GM12878 (cell line): ENCODE results near the gene JUN. TPM values are rescaled to one million over a fixed set of nuclear protein-coding genes. Genes with fewer than 3 reads are reported as not detected.
A peak's percentile ranks its signal among the peaks of the same experiment; 100 is the strongest.

Source experiments
- ATF7 ChIP-seq: fragments of 450-650 bp; IDR thresholded peaks from 2 replicates; pipeline ENCODE4 v1.6.1; 2016; ENCODE audit warnings: low read depth, mild to moderate bottlenecking
- BACH1 ChIP-seq: fragments of 450-650 bp; IDR thresholded peaks from 2 replicates; pipeline ENCODE4 v1.6.1; 2017; ENCODE audit warnings: mild to moderate bottlenecking, borderline replicate concordance
- CREM ChIP-seq: IDR thresholded peaks from 2 replicates; pipeline ENCODE4 v1.6.1; 2014; ENCODE audit warnings: antibody characterized with exemption, low read depth
- ETV6 ChIP-seq, 2 experiments: fragments of 450-650 bp in 1 of 2; IDR thresholded peaks in 1 of 2; conservative IDR thresholded peaks in 1 of 2; 2 replicates each; pipeline ENCODE4 v1.6.1; 2014; ENCODE audit warnings: antibody characterized with exemption in 1 of 2, borderline replicate concordance in 1 of 2, low read depth in 1 of 2, mild to moderate bottlenecking in 1 of 2, moderate library complexity in 1 of 2
- FOXK2 ChIP-seq: fragments of 450-650 bp; IDR thresholded peaks from 2 replicates; pipeline ENCODE4 v1.6.1; 2017; ENCODE audit warnings: mild to moderate bottlenecking, moderate library complexity
- GABPA ChIP-seq: IDR thresholded peaks from 2 replicates; pipeline ENCODE4 v1.6.1; 2014; ENCODE audit warnings: antibody characterized with exemption, low read depth, mild to moderate bottlenecking, inconsistent platforms
- JUNB ChIP-seq: IDR thresholded peaks from 2 replicates; pipeline ENCODE4 v1.6.1; 2016; ENCODE audit warnings: antibody characterized with exemption, mild to moderate bottlenecking
- MLLT1 ChIP-seq: fragments of 450-650 bp; IDR thresholded peaks from 2 replicates; pipeline ENCODE4 v1.6.1; 2016; ENCODE audit warnings: mild to moderate bottlenecking
- NFYA ChIP-seq: IDR thresholded peaks from 2 replicates; pipeline ENCODE4 v1.6.1; 2011; ENCODE audit warnings: low read depth, mild to moderate bottlenecking, low read length, improper control_type of control experiment, borderline replicate concordance
- PML ChIP-seq: IDR thresholded peaks from 2 replicates; pipeline ENCODE4 v1.6.1; 2012; ENCODE audit warnings: low read length, inconsistent platforms
- RELB ChIP-seq: fragments of 450-650 bp; IDR thresholded peaks from 2 replicates; pipeline ENCODE4 v1.6.1; 2017; ENCODE audit warnings: low read depth, mild to moderate bottlenecking, moderate library complexity
- SIN3A ChIP-seq: IDR thresholded peaks from 2 replicates; pipeline ENCODE4 v1.6.1; 2012; ENCODE audit warnings: low read depth, low read length, improper control_type of control experiment
- SMAD1 ChIP-seq: fragments of 450-650 bp; IDR thresholded peaks from 2 replicates; pipeline ENCODE4 v1.6.1; 2018; ENCODE audit warnings: mild to moderate bottlenecking, low read depth; ENCODE audit not compliant: partially characterized antibody
- ZBTB11 ChIP-seq: fragments of 450-650 bp; formaldehyde crosslinking; IDR thresholded peaks from 2 replicates; pipeline ENCODE4 v1.5.0; 2022; ENCODE audit warnings: mild to moderate bottlenecking, missing genetic modification characterization
- ZNF687 ChIP-seq: fragments of 450-650 bp; IDR thresholded peaks from 2 replicates; pipeline ENCODE4 v1.6.1; 2017; ENCODE audit warnings: mild to moderate bottlenecking, moderate library complexity
- polyA plus RNA-seq, 11 experiments: library from polyadenylated mRNA; depleted of rRNA in 4 of 11; unstranded in 6 of 11; stranded (reverse) in 5 of 11; fragments of >200 nt; fragmentation: Nextera tagmentation in 4 of 11; fragmentation: Illumina TruSeq in 1 of 11; extraction: Ambion mirVana in 4 of 11; extraction: Trizol in 1 of 11; gene quantifications; 1 replicate in 1 of 11; 2 replicates in 10 of 11; pipeline versions ENCODE4 v1.2.1 to v1.2.3, GENCODE V29; 2011 to 2016; ENCODE audit warnings: inconsistent platforms in 2 of 11, missing spikeins in 2 of 11, low read depth in 1 of 11
- total RNA-seq, 4 experiments: library from RNA; depleted of rRNA in 3 of 4; stranded (reverse); fragments of >200 nt in 3 of 4; fragmentation: Illumina TruSeq in 1 of 4; extraction: Trizol in 1 of 4; gene quantifications; 2 replicates each; pipeline versions ENCODE4 v1.2.1 to v1.2.3, GENCODE V29; 2013 to 2021
- TF ChIP-seq, protein P1 (sequence below), 3 experiments: IDR thresholded peaks in 2 of 3; conservative IDR thresholded peaks in 1 of 3; 2 replicates each; pipeline ENCODE4 v1.5.1; 2011; ENCODE audit warnings: low read depth in 3 of 3, low read length in 3 of 3, mild to moderate bottlenecking in 3 of 3, control low read depth in 2 of 3, moderate library complexity in 2 of 3, inconsistent platforms in 1 of 3, mixed read lengths in 1 of 3; ENCODE audit not compliant: control insufficient read depth in 2 of 3, insufficient read depth in 1 of 3; ENCODE audit errors: extremely low read depth in 1 of 3

Gene JUN
- total and polyA plus RNA-seq, 10 of the 15 experiments (the other 5 are each of a cell fraction or from before 2014, with no cell fraction given) = 0.18 to 8.4 (median 2.8) TPM

DNA sequence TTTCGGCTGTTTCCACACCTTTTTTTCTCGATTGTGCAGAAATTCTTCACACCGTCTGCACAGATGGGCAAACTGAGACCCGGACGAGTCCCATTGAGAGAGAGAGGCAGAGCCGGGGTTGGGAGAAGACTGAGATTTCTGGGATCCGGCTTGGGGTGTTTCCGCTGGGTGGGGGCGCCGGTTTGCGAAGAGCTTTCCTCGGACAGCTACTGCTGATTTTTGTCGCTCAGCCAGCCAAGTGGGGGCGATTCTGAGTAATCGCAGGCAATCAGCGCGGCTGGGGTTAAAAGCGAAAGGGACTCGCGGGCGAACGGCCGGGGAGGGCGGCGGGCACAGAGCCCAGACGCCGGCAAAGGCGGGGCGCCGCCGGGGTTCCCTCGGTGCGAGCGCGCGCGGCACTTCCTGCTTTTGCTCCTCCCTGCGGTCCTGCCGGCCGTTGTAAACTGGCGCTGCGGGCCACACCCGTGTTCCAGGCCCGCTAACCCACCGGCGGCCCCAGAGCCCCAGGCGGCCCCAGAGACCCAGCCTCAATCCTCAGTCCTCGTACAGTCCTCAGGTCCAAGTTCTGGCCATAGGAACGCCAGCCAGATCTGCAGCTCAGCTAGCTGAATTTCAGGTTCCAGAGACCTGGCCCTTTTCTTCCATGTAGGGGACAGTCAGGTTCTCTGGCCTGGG is 32.4 kb upstream of the JUN start (continued):
- TF ChIP-seq ZNF687 = peak; percentile 59
- TF ChIP-seq JUNB = no peak; the same call in 1 of the 2 replicates
- TF ChIP-seq BACH1 = peak; percentile 56; the same call in 1 of the 2 replicates
- TF ChIP-seq MLLT1 = no peak
- no peak for TF ChIP-seq ZBTB11 (CRISPR knock-in tag)
- no peak for TF ChIP-seq FOXK2
- TF ChIP-seq PML = no peak
- TF ChIP-seq GABPA = 0 out of 2 replicates have a peak, but pooled peaks have one; percentile 21
- TF ChIP-seq NFYA = no peak
- TF ChIP-seq, protein P1, sequence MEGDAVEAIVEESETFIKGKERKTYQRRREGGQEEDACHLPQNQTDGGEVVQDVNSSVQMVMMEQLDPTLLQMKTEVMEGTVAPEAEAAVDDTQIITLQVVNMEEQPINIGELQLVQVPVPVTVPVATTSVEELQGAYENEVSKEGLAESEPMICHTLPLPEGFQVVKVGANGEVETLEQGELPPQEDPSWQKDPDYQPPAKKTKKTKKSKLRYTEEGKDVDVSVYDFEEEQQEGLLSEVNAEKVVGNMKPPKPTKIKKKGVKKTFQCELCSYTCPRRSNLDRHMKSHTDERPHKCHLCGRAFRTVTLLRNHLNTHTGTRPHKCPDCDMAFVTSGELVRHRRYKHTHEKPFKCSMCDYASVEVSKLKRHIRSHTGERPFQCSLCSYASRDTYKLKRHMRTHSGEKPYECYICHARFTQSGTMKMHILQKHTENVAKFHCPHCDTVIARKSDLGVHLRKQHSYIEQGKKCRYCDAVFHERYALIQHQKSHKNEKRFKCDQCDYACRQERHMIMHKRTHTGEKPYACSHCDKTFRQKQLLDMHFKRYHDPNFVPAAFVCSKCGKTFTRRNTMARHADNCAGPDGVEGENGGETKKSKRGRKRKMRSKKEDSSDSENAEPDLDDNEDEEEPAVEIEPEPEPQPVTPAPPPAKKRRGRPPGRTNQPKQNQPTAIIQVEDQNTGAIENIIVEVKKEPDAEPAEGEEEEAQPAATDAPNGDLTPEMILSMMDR (IDR thresholded peaks at IDR 0.05 in 2 of 3, conservative IDR thresholded peaks at IDR 0.05 in 1 of 3; ENCODE audit: control insufficient read depth in 2 of 3, extremely low read depth in 1 of 3, insufficient read depth in 1 of 3, low read depth in 3 of 3, low read length in 3 of 3) = peak; percentile 22 to 44 (median 24); a peak in 3 of 6 replicates
- TF ChIP-seq ATF7 = 0 out of 2 replicates have a peak, but pooled peaks have one; percentile 10
- TF ChIP-seq RELB = no peak
- TF ChIP-seq SMAD1 = no peak
- TF ChIP-seq SIN3A = no peak
- TF ChIP-seq ETV6 (conservative IDR thresholded peaks at IDR 0.05 in 1 of 2, IDR thresholded peaks at IDR 0.05 in 1 of 2; ENCODE audit: borderline replicate concordance in 1 of 2, low read depth in 1 of 2) = 0 out of 4 replicates have a peak, but pooled peaks of 1 of the 2 experiments have one; percentile 33
- TF ChIP-seq CREM = 0 out of 2 replicates have a peak, but pooled peaks have one; percentile 27
